Breast epithelium (tissue), 3 donors: ENCODE data around the gene PLEKHA5.

ENCODE experiments used
- CTCF ChIP-seq, 3 donors: fragments of 450-650 bp; IDR thresholded peaks; one replicate each; pipeline ENCODE4 v1.5.1; 2016 to 2017; ENCODE audit warnings: antibody characterized with exemption in 3 of 3, mild to moderate bottlenecking in 3 of 3, moderate library complexity in 3 of 3
- POLR2A ChIP-seq: fragments of 450-650 bp; IDR thresholded peaks from one replicate; pipeline ENCODE4 v1.6.1; 2016; ENCODE audit warnings: antibody characterized with exemption, mild to moderate bottlenecking, moderate library complexity

- TF ChIP-seq POLR2A: no peak
- TF ChIP-seq CTCF (IDR thresholded peaks at IDR 0.05): no peak
Observed at GRCh38 chr12:19382563-19382962, 253.0 kb downstream of the PLEKHA5 start.
